ENCODE results near the gene OBP2A.

OBP2A gene

DNA sequence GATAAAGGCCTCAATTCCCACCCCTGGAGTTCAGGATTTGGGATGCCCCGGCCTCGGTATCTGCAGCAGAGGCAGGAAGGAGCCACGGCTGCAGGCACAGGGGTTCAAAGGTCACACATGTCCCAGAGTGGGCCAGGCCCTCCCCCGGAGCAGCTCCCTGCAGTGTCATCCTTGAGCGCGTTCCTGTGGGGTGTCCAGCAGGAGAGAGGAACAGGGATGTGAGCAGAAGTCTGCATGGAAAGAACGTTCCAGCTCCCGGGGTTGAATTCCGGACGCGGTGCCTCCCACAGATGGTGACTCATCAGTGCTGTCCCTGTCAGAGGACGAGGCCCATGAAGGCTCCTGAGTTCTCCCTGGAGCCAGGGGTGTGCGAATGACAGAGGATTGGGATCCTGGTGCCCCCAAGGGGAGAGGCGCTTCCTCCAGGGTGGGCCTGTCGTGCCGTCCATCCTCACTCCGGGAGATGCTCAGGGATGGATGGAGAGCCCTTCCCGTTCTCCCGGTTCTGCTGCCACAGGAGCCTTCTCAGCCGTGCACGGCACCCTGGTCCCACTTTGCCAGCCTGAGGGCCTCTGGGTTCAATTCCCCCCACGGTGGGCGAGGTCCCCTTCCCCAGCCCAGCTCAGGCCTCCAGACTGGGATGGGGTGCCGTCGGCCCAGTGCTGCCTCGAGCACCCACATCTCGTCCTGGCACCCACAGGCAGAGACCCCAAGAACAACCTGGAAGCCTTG, 21.6 kb upstream of the OBP2A start:
- Histone ChIP-seq H4K20me1 (ENCODE audit: insufficient read depth, low read length) (no peaks in the 10 kb centered on the region), H3K79me2 (ENCODE audit: insufficient read depth, low read length) (no peaks in the 10 kb centered on the region), H3K4me1 (ENCODE audit: insufficient read depth, low read length, severe bottlenecking) (no peaks in the 10 kb centered on the region), H3K27me3 (ENCODE audit: insufficient read depth, low read length) (no peaks in the 10 kb centered on the region), H3K36me3 (ENCODE audit: insufficient read depth, low read length) (no peaks in the 10 kb centered on the region), H3K9me3 (ENCODE audit: low read length) (no peaks in the 10 kb centered on the region), H2AFZ (ENCODE audit: low read length) (no peak overlapping the region), H3K27ac (ENCODE audit: low read depth, low read length, poor library complexity, severe bottlenecking) (no peak overlapping the region), H3K4me3 (ENCODE audit: low read depth, low read length, poor library complexity, severe bottlenecking) (no peak overlapping the region), H3K4me2 (ENCODE audit: low read length) (no peak overlapping the region), H3F3A (ENCODE audit: insufficient read depth, low read length) (no peaks in the 10 kb centered on the region), H3K9me2 (ENCODE audit: low read depth, low read length) (no peaks in the 10 kb centered on the region), H3K9ac (ENCODE audit: low read length) (no peak overlapping the region)
- no peak for TF ChIP-seq EZH2 (IDR thresholded peaks at IDR 0.05; ENCODE audit: borderline replicate concordance, low read length)
- TF ChIP-seq, protein P1, sequence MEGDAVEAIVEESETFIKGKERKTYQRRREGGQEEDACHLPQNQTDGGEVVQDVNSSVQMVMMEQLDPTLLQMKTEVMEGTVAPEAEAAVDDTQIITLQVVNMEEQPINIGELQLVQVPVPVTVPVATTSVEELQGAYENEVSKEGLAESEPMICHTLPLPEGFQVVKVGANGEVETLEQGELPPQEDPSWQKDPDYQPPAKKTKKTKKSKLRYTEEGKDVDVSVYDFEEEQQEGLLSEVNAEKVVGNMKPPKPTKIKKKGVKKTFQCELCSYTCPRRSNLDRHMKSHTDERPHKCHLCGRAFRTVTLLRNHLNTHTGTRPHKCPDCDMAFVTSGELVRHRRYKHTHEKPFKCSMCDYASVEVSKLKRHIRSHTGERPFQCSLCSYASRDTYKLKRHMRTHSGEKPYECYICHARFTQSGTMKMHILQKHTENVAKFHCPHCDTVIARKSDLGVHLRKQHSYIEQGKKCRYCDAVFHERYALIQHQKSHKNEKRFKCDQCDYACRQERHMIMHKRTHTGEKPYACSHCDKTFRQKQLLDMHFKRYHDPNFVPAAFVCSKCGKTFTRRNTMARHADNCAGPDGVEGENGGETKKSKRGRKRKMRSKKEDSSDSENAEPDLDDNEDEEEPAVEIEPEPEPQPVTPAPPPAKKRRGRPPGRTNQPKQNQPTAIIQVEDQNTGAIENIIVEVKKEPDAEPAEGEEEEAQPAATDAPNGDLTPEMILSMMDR (IDR thresholded peaks at IDR 0.05; ENCODE audit: low read length), result no peak

GRCh38 chr9:135525241-135526088, 20.5 kb upstream of the OBP2A start:
- H3K9me2 ChIP-seq (ENCODE audit: low read depth, low read length), result no peaks in the 10 kb centered on the region

DNA sequence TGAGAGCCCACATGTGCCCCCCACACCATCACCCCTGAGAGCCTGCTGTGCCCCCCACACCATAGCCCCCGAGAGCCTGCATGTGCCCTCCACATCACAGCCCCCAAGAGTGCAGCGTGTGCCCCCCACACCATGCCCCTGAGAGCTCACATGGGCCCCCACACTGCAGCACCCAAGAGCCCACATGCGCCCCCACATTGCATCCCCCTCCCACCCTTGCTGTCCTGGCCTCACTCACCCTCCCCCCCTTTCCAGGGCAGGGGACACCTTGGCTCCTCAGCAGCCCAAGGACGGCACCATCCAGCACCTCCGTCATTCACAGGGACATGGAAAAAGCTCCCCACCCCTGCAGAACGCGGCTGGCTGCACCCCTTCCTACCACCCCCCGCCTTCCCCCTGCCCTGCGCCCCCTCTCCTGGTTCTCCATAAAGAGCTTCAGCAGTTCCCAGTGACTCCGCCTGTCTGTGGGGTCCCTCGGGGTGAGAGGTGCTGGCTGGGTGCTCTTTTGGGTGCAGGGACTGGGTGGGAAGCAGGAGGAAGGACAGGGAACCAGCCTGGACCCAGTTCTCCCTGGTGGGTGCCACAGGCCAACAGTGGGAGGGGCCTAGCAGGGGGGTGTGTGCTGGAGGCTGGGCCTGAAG, 19.7 kb upstream of the OBP2A start:
- no peaks in the 10 kb centered on the region for H3K36me3 ChIP-seq (ENCODE audit: insufficient read depth, low read length)
- no peak overlapping the region for H3K27ac ChIP-seq (ENCODE audit: low read depth, low read length, poor library complexity, severe bottlenecking)
- no peaks in the 10 kb centered on the region for H4K20me1 ChIP-seq (ENCODE audit: insufficient read depth, low read length)
- no peaks in the 10 kb centered on the region for H3K4me1 ChIP-seq (ENCODE audit: insufficient read depth, low read length, severe bottlenecking)
- no peaks in the 10 kb centered on the region for H3K9me2 ChIP-seq (ENCODE audit: low read depth, low read length)
- no peaks in the 10 kb centered on the region for H3K9me3 ChIP-seq (ENCODE audit: low read length)
- H3K27me3 ChIP-seq (ENCODE audit: insufficient read depth, low read length), result no peaks in the 10 kb centered on the region
- no peak overlapping the region for H2AFZ ChIP-seq (ENCODE audit: low read length)
- H3K4me2 ChIP-seq (ENCODE audit: low read length), result no peak overlapping the region
- no peaks in the 10 kb centered on the region for H3K79me2 ChIP-seq (ENCODE audit: insufficient read depth, low read length)
- no peak overlapping the region for H3K9ac ChIP-seq (ENCODE audit: low read length)
- no peaks in the 10 kb centered on the region for H3F3A ChIP-seq (ENCODE audit: insufficient read depth, low read length)
- no peak overlapping the region for H3K4me3 ChIP-seq (ENCODE audit: low read depth, low read length, poor library complexity, severe bottlenecking)
- no peak for TF ChIP-seq EZH2 (IDR thresholded peaks at IDR 0.05; ENCODE audit: borderline replicate concordance, low read length)
- TF ChIP-seq, protein P1 (IDR thresholded peaks at IDR 0.05; ENCODE audit: low read length), result no peak

More at GRCh38 chr9:135525241-135526088, 20.5 kb upstream of the OBP2A start:
- Histone ChIP-seq H2AFZ (ENCODE audit: low read length) (no peak overlapping the region), H3K36me3 (ENCODE audit: insufficient read depth, low read length) (no peaks in the 10 kb centered on the region), H3K4me1 (ENCODE audit: insufficient read depth, low read length, severe bottlenecking) (no peaks in the 10 kb centered on the region), H3F3A (ENCODE audit: insufficient read depth, low read length) (no peaks in the 10 kb centered on the region), H3K79me2 (ENCODE audit: insufficient read depth, low read length) (no peaks in the 10 kb centered on the region), H3K27me3 (ENCODE audit: insufficient read depth, low read length) (no peaks in the 10 kb centered on the region), H3K9me3 (ENCODE audit: low read length) (no peaks in the 10 kb centered on the region), H4K20me1 (ENCODE audit: insufficient read depth, low read length) (no peaks in the 10 kb centered on the region), H3K9ac (ENCODE audit: low read length) (no peak overlapping the region), H3K4me2 (ENCODE audit: low read length) (no peak overlapping the region), H3K27ac (ENCODE audit: low read depth, low read length, poor library complexity, severe bottlenecking) (no peak overlapping the region), H3K4me3 (ENCODE audit: low read depth, low read length, poor library complexity, severe bottlenecking) (no peak overlapping the region)
- TF ChIP-seq, protein P1 (IDR thresholded peaks at IDR 0.05; ENCODE audit: low read length), result no peak
- TF ChIP-seq EZH2 (IDR thresholded peaks at IDR 0.05; ENCODE audit: borderline replicate concordance, low read length), result no peak

All from OCI-LY1 (cell line).